ENCODE measurements around the gene RUVBL2.

The RUVBL2 gene

GRCh38 chr19:48963371-48964204, 30.1 kb upstream of the RUVBL2 start:
- peak; percentile 91 for FAIRE-seq

GRCh38 chr19:48964205-48965039, 29.3 kb upstream of the RUVBL2 start:
- DNase-seq (ENCODE audit: extremely low spot score, insufficient read length, low read depth) (no peak), FAIRE-seq (no peak)

More at GRCh38 chr19:48963371-48964204, 30.1 kb upstream of the RUVBL2 start:
- DNase-seq (ENCODE audit: extremely low spot score, insufficient read length, low read depth), result no peak

DNA sequence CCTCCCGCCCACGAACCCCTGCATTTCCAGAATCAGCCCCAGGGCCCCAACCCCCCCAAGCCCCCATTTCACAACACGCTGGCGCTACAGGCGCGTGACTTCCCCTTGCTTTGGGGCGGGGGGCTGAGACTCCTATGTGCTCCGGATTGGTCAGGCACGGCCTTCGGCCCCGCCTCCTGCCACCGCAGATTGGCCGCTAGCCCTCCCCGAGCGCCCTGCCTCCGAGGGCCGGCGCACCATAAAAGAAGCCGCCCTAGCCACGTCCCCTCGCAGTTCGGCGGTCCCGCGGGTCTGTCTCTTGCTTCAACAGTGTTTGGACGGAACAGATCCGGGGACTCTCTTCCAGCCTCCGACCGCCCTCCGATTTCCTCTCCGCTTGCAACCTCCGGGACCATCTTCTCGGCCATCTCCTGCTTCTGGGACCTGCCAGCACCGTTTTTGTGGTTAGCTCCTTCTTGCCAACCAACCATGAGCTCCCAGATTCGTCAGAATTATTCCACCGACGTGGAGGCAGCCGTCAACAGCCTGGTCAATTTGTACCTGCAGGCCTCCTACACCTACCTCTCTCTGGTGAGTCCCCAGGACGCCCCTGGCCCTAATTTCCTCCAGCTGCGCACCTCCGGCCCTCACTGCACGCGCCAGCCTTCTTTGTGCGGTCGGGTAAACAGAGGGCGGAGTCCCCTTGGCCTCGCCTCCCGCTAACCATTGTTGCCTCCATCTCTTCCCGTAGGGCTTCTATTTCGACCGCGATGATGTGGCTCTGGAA, 28.5 kb upstream of the RUVBL2 start, which contains the start of gene FTL:
TSS of gene FTL (plus strand) at position 270 of the 766 bp plus-strand sequence. CDS start at position 469, 199 bp downstream.
- DNase-seq (ENCODE audit: extremely low spot score, insufficient read length, low read depth) (peak; percentile 88), FAIRE-seq (peak; percentile 97)

DNA sequence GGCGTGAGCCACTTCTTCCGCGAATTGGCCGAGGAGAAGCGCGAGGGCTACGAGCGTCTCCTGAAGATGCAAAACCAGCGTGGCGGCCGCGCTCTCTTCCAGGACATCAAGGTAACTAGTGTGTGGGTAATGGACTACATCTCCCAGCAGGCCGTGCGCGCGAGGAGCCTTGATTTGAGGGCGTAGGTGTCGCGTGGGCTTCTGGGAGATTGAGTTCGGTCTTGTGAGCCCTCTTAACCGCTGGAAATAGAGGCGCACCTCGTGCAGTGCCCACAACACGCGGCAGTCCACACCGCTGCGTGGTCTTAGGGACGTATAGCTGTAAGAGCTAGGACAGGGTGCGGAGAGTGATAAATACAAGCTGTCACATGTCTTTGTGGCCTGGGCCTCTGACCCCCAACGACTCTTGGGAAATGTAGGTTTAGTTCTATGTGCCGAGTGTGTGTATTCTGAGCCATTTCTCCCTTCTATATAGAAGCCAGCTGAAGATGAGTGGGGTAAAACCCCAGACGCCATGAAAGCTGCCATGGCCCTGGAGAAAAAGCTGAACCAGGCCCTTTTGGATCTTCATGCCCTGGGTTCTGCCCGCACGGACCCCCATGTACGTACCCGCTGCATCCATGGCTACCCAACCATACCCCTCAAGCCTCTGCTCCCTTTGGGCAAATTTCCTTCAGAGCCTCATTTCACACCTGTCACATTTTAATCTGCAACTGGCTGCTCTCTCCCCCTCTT, 27.7 kb upstream of the RUVBL2 start:
- no peak for DNase-seq (ENCODE audit: extremely low spot score, insufficient read length, low read depth)
- no peak for FAIRE-seq

GRCh38 chr19:48966541-48967345, 26.9 kb upstream of the RUVBL2 start:
- DNase-seq (ENCODE audit: extremely low spot score, insufficient read length, low read depth) (no peak), FAIRE-seq (no peak)

DNA sequence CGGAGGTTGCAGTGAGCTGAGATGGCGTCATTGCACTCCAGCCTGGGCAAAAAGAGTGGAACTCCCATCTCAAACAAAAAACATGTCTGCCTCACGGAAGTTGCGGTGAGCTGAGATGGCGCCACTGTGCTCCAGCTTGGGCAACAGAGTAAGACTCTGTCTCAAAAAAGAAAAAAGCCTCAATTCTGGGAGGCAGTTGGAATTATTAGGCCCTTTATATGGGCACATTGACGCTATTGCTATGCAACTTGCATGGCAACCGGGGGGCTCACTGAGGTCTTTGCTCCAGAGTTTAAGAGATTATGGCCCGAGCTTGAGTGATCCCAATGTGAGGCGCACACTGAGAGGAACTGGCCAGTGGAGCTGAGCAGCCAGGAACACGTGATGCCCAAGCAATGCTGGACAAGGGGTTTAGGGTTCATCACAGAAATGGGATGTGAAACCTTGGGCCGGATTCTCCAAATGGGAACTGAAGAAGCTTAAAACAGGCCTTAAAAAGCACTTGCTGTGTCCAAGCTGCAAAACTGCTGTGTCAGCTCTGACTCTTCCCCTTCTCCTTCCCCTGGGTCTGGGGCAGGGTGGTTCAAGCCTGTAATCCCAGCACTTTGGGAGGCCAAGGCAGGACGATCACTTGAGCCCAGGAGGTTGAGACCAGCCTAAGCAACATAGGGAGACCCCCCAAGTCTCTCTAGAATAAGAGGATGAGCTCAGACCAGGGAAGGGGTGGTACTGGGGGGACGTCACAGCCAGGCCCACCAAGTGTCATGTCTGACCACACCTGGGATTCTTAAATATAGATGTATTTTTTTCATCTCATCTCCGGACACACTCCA, 26.1 kb upstream of the RUVBL2 start:
- DNase-seq (ENCODE audit: extremely low spot score, insufficient read length, low read depth), result no peak
- FAIRE-seq, result no peak

DNA sequence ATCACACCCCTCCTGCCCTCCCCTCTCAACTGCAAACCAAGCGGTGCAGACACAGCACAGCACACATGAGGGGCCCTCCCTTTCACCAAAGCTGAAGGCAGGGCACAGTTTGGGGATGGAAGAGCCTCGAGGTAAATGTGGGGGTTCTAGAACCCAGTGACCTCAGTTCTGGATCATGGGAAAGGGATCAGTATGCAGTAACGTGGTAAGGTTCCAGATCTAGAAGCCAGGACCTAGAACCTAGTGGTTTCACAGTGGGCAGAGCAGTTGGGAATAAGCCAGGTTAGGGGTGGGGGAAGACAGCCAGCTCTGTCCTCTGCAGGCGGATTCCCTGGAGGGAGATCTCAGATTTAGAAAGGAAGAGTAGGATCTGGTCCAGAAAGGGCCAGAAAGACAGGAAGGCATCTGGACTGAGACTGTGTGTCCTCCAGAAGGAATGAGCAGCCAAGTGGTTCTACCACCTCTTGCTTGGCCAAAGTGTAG, 25.5 kb upstream of the RUVBL2 start:
- no peak for FAIRE-seq

DNA sequence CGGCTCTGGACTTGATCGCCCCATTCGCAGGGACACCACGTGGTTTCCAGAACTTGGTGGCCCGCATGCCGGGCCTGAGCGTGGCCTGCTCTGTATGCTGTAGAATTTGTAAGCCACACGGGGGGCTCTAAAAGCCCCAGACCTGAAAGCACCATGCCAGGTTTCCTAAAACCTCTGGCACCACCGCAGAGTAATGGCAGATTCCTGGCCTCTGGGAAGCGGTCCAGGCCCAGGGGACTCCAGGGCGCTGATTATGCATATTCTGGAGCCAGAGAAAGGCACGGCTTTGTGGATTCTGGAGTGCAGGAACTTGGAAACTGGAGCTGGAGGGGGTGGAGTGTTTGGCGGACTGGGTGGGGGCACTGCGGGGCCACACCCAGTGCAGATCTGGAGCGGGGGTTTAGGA, 24.9 kb upstream of the RUVBL2 start:
- FAIRE-seq (no peak), DNase-seq (ENCODE audit: extremely low spot score, insufficient read length, low read depth) (no peak)

More for the DNA sequence above, 25.5 kb upstream of the RUVBL2 start:
- DNase-seq (ENCODE audit: extremely low spot score, insufficient read length, low read depth), result no peak

GRCh38 chr19:48969276-48970138, 24.2 kb upstream of the RUVBL2 start:
- no peak for FAIRE-seq
- DNase-seq (ENCODE audit: extremely low spot score, insufficient read length, low read depth), result no peak

- DNase-seq (ENCODE audit: extremely low spot score, insufficient read length, low read depth) (no peak), FAIRE-seq (no peak)
Measured at GRCh38 chr19:48970139-48970766, 23.4 kb upstream of the RUVBL2 start.

DNA sequence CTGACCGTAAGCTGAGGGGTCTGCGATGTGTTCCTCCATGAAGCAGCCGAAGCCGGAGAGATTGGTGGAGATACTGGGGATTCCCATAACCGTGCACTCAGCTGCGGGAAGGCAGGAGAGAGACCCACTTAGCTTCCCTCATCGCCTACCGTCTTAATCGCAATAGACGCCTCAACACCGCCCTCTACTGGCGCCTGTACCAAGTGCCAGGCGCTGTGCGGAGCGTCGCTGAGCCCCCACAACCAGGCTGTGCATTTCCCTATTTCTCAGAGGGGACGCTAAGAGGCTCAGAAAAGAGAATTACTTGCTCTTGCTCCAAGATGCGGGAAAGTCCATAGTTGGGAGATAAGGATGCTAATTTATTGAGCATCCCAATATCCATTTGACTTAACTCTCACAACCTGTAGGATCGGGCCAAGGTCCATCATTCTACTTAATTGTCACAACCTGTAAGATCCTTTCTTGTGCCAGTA, 22.7 kb upstream of the RUVBL2 start:
- no peak for DNase-seq (ENCODE audit: extremely low spot score, insufficient read length, low read depth)

DNA sequence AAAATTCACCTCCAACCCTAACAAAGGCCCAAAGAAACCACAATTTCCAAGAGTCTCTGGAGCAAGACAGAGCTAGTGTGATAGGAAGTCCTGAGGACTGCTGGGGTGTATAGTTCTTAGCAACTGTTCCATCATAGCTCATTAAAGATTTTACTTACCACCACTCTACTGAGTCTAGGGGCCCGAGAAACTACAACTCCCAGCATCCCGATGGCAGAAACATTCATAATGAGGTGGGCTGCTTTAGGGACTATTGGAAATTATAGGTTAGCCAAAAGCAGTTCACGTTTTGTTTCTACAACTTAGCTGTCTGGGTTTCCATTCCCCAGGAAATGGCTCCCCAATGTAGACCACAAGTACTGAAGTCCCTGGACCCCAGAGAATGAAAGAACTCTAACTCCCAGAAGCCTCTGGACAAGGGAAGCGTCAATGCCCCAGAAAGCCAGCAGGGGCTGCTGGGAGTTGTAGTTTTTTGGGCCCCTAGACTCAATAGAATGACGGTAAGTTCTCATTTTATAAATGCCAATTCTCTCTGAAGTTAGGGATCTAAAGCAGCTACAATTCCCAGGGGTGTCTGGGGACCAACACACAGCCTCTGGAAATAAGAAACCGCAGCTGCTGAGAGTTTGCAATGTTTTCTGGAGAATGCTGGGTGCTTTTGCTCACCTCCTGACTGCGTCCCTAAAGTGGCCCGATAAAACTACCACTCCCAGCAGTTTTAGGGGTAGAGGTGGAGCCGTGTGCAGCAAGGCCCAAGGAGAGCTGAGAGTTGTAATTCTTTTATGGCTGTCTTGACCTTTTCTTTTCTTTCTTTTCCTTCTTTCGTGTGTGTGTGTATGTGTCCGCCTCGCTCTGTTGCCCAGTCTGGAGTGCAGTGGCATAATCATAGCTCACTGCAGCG, 17.5 kb upstream of the RUVBL2 start:
- DNase-seq (ENCODE audit: extremely low spot score, insufficient read length, low read depth) (no peak), FAIRE-seq (no peak)

More for the DNA sequence above, 22.7 kb upstream of the RUVBL2 start:
- FAIRE-seq, result peak; percentile 82

- DNase-seq (ENCODE audit: extremely low spot score, insufficient read length, low read depth), result no peak
- FAIRE-seq, result no peak
Measured at GRCh38 chr19:48977061-48977460, 16.6 kb upstream of the RUVBL2 start.

DNA sequence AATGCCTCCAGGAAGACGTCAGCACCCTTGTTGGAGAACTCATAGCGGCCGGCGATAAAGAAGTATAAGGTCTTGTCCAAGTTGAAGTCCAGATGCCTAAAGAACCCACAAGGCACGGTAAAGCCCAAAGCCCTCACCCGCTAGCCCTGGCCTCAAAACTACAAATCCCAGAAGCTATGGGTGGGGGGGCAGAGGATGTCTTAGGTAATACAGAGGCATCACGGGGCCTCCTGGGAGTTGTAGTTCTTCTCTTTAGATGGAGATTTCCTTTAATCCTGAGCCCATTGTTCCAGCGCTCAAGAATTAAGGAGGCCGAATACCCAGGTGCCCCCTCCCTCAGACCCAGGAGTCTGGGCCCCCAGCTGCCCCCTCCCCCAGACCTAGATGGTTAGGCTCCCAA, 11.4 kb upstream of the RUVBL2 start:
- DNase-seq (ENCODE audit: extremely low spot score, insufficient read length, low read depth) (no peak), FAIRE-seq (no peak)

GRCh38 chr19:48985711-48986110, 8.0 kb upstream of the RUVBL2 start:
- no peak for FAIRE-seq
- DNase-seq (ENCODE audit: extremely low spot score, insufficient read length, low read depth), result no peak
